PC-9 (cell line): ENCODE data around the gene IL34. TPM values are rescaled to one million over a fixed set of nuclear protein-coding genes. Genes with fewer than 3 reads are reported as not detected.

Experiments
- BruUV-seq: library from RNA; stranded (reverse); fragments of 400-500 nt; replicated peaks from 2 replicates; lab custom pipeline; 2021; lab: Mats Ljungman, UMichigan
- CTCF ChIA-PET: fragments of 300-600 bp; sonication (Branson Sonifier 250); formaldehyde crosslinking; loops from one replicate; lab custom pipeline; 2022; ENCODE audit warnings: antibody characterized with exemption; lab: Charles Lee
- POLR2A ChIA-PET: fragments of 300-600 bp; sonication (Branson Sonifier 250); formaldehyde crosslinking; loops from one replicate; lab custom pipeline; 2022; ENCODE audit warnings: antibody characterized with exemption; ENCODE audit not compliant: unreplicated experiment; lab: Charles Lee
- DNase-seq, 2 experiments: peaks; one replicate each; pipeline versions ENCODE4 v3.0.0 to v3.0.0-alpha.2; 2015 to 2022; ENCODE audit warnings: mixed read lengths in 1 of 2
- H2AFZ ChIP-seq: fragments of 200-600 bp; sonication (generic); 2 replicates; pipeline ENCODE4 v1.8.1; 2017; ENCODE audit warnings: antibody characterized with exemption
- H3F3A ChIP-seq: fragments of 200-600 bp; sonication (generic); 2 replicates; pipeline ENCODE4 v1.8.1; 2017; ENCODE audit warnings: antibody characterized with exemption, mild to moderate bottlenecking, low read depth; ENCODE audit not compliant: insufficient read depth
- H3K27ac ChIP-seq: fragments of 200-600 bp; sonication (generic); 2 replicates; pipeline ENCODE4 v1.6.1; 2016; ENCODE audit warnings: mixed run types
- H3K27me3 ChIP-seq: fragments of 200-600 bp; sonication (generic); 2 replicates; pipeline ENCODE4 v1.6.1; 2016; ENCODE audit warnings: low read depth, mixed run types; ENCODE audit not compliant: insufficient read depth
- H3K36me3 ChIP-seq: fragments of 200-600 bp; sonication (generic); 2 replicates; pipeline ENCODE4 v1.6.1; 2016; ENCODE audit warnings: low read depth, mixed run types
- H3K4me1 ChIP-seq: fragments of 200-600 bp; sonication (generic); replicated peaks from 2 replicates; pipeline ENCODE4 v1.6.1; 2016; ENCODE audit warnings: mixed run types; ENCODE audit not compliant: insufficient read depth
- H3K4me2 ChIP-seq: fragments of 200-600 bp; sonication (generic); 2 replicates; pipeline ENCODE4 v1.6.1; 2017; ENCODE audit warnings: mixed run types
- H3K4me3 ChIP-seq: fragments of 200-600 bp; sonication (generic); 2 replicates; pipeline ENCODE4 v1.6.1; 2016; ENCODE audit warnings: mixed run types
- H3K79me2 ChIP-seq: fragments of 200-600 bp; sonication (generic); 2 replicates; pipeline ENCODE4 v1.6.1; 2017; ENCODE audit warnings: low read depth, mixed run types
- H3K9me2 ChIP-seq: fragments of 200-600 bp; sonication (generic); 2 replicates; pipeline ENCODE4 v1.8.1; 2017; ENCODE audit warnings: mild to moderate bottlenecking; ENCODE audit not compliant: insufficient read depth
- H3K9me3 ChIP-seq: fragments of 200-600 bp; sonication (generic); 2 replicates; pipeline ENCODE4 v1.8.1; 2016; ENCODE audit warnings: low read depth; ENCODE audit not compliant: insufficient read depth
- H4K20me1 ChIP-seq: fragments of 200-600 bp; sonication (generic); 2 replicates; pipeline ENCODE4 v1.8.1; 2017; ENCODE audit not compliant: insufficient read depth
- EZH2 ChIP-seq: fragments of 200-600 bp; sonication (generic); IDR thresholded peaks from 2 replicates; pipeline ENCODE4 v1.8.0; 2017; ENCODE audit warnings: antibody characterized with exemption, low read depth
- intact Hi-C: fragments of 100-400 bp; cut with micrococcal nuclease; formaldehyde crosslinking; loops from one replicate; pipeline ENCODE4 v1.10.0; 2022; ENCODE audit not compliant: unreplicated experiment
- total RNA-seq: library from RNA; stranded (reverse); gene quantifications from 2 replicates; pipeline ENCODE4 v1.2.3, GENCODE V29; 2021
- TF ChIP-seq, protein P1 (sequence below): fragments of 200-600 bp; sonication (generic); conservative IDR thresholded peaks from 2 replicates; pipeline ENCODE4 v1.6.1; 2017; ENCODE audit warnings: mixed run types, antibody characterized with exemption, mild to moderate bottlenecking, moderate library complexity

The IL34 gene
- total RNA-seq, 1 experiment from 2014 or later, result not detected

DNA sequence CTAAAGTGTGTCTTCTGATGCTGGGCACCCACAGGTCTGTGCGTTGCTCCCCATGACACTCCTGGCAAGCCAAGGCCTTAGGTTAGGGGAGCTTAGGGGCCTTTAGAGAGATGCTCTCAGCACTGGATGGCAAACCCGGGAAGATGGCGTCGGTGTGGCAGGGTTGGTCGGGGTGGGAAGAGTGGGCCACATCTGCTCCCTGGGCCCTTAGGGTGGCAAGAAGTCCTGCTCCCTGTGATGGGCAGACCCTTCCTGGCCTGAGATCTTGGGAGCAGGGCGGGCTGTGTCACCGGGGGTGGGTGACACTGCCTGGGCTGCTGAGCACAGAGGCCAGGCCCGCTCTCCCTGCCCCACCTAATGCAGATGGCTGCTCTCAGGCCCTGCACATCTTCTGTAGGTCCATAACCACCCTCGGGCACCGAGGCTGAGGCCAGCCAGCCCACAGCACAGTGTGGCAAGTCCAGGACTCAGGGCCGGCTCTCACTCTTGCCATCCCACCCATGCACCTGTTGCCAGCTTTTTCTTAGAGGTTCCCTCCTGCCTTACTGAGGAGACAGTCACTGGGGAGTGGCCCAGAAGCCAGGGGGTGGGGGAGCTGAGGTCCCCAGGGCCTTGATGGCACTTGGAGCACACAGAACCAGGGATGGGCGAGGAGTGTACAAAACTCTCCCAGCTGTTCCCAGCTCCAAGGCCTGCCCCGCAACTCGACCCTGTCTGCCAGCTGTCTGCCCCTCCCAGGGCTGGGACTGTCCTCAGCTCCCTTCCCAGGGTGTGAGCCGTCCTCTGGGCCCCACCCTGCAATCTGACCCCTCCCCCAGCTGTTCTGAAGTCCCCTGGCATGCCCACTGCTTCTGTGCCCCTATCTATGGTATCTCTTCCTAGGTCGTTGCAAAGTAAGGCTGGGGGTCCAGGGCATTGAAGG is 43.9 kb downstream of the IL34 start:
- H4K20me1 ChIP-seq, result no peaks in the 10 kb centered on the region
- DNase-seq, result no peak
- no peaks in the 10 kb centered on the region for H3K36me3 ChIP-seq
- no peak overlapping the region for H3K27ac ChIP-seq
- ChIA-PET POLR2A (interaction anchor here (0.5 to 0.6 kb wide), 3 partner anchors 25 to 732 kb away, joined by 3 to 23 read pairs (median 13); no protein-coding TSS in a partner anchor), CTCF (no interaction called here)
- no peak overlapping the region for H2AFZ ChIP-seq
- H3K4me2 ChIP-seq, result no peak overlapping the region
- no TSS peak for BruUV-seq
- H3K4me3 ChIP-seq, result no peak overlapping the region
- H3K27me3 ChIP-seq, result no peaks in the 10 kb centered on the region
- no peaks in the 10 kb centered on the region for H3K9me3 ChIP-seq
- H3K9me2 ChIP-seq, result no peaks in the 10 kb centered on the region
- intact Hi-C loops, result loop anchor here (5.0 kb wide), 1 partner anchor 647 kb away; no protein-coding TSS in a partner anchor
- peaks cover 2% of the 10 kb centered on the region for H3K79me2 ChIP-seq
- no peak for TF ChIP-seq EZH2
- TF ChIP-seq, protein P1, sequence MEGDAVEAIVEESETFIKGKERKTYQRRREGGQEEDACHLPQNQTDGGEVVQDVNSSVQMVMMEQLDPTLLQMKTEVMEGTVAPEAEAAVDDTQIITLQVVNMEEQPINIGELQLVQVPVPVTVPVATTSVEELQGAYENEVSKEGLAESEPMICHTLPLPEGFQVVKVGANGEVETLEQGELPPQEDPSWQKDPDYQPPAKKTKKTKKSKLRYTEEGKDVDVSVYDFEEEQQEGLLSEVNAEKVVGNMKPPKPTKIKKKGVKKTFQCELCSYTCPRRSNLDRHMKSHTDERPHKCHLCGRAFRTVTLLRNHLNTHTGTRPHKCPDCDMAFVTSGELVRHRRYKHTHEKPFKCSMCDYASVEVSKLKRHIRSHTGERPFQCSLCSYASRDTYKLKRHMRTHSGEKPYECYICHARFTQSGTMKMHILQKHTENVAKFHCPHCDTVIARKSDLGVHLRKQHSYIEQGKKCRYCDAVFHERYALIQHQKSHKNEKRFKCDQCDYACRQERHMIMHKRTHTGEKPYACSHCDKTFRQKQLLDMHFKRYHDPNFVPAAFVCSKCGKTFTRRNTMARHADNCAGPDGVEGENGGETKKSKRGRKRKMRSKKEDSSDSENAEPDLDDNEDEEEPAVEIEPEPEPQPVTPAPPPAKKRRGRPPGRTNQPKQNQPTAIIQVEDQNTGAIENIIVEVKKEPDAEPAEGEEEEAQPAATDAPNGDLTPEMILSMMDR, result no peak
- H3F3A ChIP-seq, result peaks cover 36% of the 10 kb centered on the region
- peaks cover 44% of the 10 kb centered on the region for H3K4me1 ChIP-seq

DNA sequence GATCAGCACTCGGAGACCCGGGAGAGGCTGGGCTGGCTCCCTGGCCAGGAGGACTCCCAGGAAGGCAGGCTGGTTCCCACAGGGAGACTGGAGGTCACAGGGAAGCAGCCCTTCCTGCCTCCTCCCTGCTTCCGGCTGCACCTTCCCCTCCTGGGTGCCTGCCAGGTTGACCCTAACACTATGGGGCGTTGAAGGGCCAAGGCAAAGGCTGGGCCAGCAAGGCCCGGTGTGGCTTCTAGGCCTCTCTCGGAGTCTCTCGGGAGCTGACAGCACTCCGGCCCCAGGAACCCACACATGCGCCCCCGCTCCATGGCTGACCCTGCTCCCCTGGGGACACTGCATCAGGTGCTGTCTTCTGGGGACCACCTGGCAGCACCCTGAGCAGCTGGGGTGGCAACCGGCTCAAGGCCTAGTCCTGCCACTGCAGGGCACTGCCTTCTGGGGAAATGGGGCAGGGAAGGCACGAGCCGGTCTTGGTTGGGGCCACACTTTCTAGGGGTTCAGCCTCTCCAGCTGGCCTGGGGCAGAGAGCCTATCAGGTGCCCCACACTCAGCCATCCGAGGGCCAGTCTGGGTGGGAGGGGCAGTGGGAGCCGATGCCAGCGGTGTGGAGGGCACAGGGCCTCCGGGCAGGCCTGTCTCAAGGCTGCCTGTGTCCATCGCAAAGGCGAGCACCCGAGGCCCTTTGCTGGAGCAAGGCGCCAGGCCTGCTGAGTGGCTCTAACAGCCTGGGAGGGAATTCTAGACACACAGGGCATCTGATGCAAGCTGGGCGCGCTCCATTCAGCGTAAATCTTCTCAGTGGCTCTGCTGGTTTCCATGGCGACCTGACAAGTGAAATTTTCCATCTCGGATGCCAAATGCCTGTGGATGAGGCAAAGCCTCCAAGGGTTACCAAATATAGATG is 45.1 kb downstream of the IL34 start:
- no TSS peak for BruUV-seq
- no peak overlapping the region for H2AFZ ChIP-seq
- no peak for DNase-seq
- no peak overlapping the region for H3K4me3 ChIP-seq
- no peaks in the 10 kb centered on the region for H3K36me3 ChIP-seq
- ChIA-PET POLR2A (no interaction called here), CTCF (no interaction called here)
- TF ChIP-seq, protein P1, result no peak
- TF ChIP-seq EZH2, result no peak
- H3K4me2 ChIP-seq, result no peak overlapping the region
- intact Hi-C loops, result no loop called here
- peaks cover 52% of the 10 kb centered on the region for H3K4me1 ChIP-seq
- no peaks in the 10 kb centered on the region for H3K9me3 ChIP-seq
- no peaks in the 10 kb centered on the region for H3K79me2 ChIP-seq
- peaks cover 45% of the 10 kb centered on the region for H3F3A ChIP-seq
- no peaks in the 10 kb centered on the region for H3K9me2 ChIP-seq
- H3K27me3 ChIP-seq, result no peaks in the 10 kb centered on the region
- H3K27ac ChIP-seq, result no peak overlapping the region
- no peaks in the 10 kb centered on the region for H4K20me1 ChIP-seq

DNA sequence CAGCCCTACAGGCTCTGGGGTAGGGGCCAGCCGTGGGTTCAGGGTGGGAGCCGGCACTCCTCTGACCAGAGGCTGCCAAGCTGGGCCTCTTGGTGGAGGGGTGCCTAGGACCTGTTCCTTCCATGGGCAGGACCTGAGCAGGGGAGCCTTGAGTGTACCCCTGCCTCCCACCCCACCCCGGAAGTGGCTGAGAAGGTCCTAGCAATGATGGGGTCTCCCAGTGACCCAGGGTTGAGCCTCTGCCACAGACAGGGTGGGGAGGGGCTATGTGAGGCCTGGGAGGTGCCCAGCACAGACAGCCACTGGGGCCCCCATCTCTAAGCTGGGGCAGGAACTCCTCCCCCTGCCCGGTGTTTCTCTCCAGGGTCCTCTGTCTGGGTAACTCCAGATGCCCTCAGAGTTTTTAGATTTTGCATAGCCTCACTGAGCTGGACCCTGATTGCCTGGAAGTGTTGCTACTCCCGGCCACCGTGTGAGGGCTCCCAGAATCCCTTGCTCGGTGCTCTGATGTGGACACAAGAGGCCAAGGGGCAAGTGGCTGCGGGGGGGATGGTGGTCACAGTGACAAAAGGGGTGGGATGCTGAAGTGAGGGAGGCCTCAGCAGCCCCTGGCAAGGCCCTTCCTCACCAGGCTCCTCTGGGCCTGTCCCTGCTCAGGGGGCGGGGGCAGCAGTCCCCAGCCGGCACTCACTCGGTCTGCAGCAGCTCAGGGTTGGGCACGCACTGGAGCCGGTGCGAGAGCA is 45.9 kb downstream of the IL34 start:
- H3K4me2 ChIP-seq, result 0 out of 2 replicates have a peak overlapping the region, but pooled peaks have one; percentile 68
- ChIA-PET POLR2A (no interaction called here), CTCF (no interaction called here)
- H2AFZ ChIP-seq, result no peak overlapping the region
- no peaks in the 10 kb centered on the region for H3K27me3 ChIP-seq
- H3K4me1 ChIP-seq, result peaks cover 52% of the 10 kb centered on the region
- no peaks in the 10 kb centered on the region for H3K79me2 ChIP-seq
- TF ChIP-seq, protein P1, result no peak
- no peak for TF ChIP-seq EZH2
- H4K20me1 ChIP-seq, result no peaks in the 10 kb centered on the region
- no peaks in the 10 kb centered on the region for H3K9me3 ChIP-seq
- no peak for DNase-seq
- no peak overlapping the region for H3K27ac ChIP-seq
- intact Hi-C loops, result no loop called here
- H3K9me2 ChIP-seq, result no peaks in the 10 kb centered on the region
- peaks cover 46% of the 10 kb centered on the region for H3F3A ChIP-seq
- no peaks in the 10 kb centered on the region for H3K36me3 ChIP-seq
- H3K4me3 ChIP-seq, result no peak overlapping the region
- no TSS peak for BruUV-seq
